ENCODE measurements around the gene RTL10.

Gene RTL10

DNA sequence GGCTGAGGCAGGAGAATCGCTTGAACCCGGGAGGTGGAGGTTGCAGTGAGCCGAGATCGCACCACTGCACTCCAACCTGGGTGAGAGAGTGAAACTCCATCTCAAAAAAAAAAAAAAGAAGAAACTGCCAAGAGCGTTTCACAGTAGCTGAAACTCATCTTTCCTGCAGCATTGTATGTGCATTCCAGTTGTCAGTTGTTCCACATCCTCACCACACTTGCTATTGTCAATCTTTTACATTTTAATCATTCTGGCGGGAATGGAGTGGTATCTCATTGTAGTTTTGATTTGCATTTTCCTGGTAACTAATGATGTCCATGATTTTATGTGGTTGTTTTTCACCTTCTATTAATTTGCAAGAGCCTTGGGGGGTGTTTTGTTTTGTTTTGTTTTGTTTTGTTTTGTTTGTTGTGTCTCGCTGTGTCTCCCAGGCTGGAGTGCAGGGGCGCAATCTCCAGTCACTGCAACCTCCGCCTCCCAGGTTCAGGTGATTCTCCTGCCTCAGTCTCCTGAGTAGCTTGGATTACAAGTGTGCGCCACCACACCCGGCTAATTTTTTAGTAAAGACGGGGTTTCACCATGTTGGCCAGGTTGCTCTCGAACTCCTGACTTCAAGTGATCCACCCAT, 8.1 kb upstream of the RTL10 start:
- DNase-seq (ENCODE audit: low spot score), result no peak

GRCh38 chr22:19859861-19860510, 5.3 kb upstream of the RTL10 start:
- no peak for DNase-seq (ENCODE audit: low spot score)

DNA sequence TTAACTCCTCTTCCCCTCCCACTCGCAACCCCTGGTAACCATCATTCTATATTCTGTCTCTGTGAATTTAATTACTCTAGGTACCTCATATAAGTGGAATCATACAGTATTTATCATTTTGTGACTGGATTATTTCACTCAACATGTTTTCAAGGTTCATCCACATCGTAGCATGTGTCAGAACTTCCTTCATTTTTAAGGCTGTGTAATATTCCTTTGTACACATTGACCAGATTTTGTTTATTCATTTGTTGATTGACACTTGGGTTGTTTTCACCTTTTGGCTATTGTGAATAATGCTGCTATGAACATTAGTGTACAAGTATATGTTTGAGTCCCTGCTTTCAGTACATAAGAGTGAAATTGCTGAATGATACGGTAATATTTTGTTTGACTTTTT, 2.7 kb upstream of the RTL10 start:
- DNase-seq (ENCODE audit: low spot score), result no peak

DNA sequence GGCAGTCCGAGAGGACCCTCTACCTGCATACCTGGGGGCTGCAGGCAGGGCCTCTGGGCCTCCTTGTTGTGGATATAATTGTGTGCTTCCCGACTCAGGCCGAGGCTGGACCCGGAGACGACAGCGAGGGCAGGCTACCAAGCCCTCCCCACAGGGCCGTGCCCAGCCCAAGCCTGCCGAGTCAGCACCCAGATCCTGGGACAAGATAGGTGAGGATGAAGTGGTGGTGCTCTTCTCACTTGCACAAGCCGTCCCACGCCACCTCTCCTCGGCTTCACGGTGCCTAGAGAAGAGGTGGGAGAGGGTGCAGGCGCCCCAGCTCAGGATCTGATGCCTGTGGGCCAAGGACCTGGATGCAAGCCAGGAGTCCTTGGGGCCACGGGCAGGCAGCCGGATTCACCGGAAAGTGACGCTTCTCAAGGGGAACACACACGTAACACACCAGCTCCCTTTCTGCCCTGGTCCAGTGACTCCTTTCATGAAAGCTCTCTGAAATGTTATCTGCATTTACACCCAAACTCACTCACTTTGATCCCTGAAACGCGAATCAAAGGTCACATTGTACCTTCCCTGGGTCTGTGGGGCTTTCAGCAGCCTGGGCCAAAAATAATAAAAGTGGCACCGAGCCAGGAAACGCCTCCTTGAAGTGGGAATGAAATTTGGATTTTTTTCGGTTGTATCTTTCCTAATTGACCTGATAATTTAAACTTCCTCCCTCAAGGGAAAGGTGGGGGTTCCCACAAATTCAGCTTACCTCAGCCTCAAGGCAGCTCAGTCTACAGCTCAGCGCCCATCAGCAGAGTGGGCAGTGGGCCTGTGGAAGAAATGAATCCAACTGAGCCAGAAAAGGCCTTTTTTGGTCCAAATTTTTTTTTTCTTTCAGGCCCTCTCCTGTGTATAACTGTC, 1.1 kb upstream of the RTL10 start:
- peak; percentile 30 for DNase-seq (ENCODE audit: low spot score)

GRCh38 chr22:19853879-19854777, 546 bp downstream of the RTL10 start:
- DNase-seq (ENCODE audit: low spot score), result peak; percentile 21

- no peak for DNase-seq (ENCODE audit: low spot score)
Measured at GRCh38 chr22:19853058-19853878, 1.4 kb downstream of the RTL10 start.

- no peak for DNase-seq (ENCODE audit: low spot score)
Measured at GRCh38 chr22:19852177-19852781, 2.4 kb downstream of the RTL10 start.

DNA sequence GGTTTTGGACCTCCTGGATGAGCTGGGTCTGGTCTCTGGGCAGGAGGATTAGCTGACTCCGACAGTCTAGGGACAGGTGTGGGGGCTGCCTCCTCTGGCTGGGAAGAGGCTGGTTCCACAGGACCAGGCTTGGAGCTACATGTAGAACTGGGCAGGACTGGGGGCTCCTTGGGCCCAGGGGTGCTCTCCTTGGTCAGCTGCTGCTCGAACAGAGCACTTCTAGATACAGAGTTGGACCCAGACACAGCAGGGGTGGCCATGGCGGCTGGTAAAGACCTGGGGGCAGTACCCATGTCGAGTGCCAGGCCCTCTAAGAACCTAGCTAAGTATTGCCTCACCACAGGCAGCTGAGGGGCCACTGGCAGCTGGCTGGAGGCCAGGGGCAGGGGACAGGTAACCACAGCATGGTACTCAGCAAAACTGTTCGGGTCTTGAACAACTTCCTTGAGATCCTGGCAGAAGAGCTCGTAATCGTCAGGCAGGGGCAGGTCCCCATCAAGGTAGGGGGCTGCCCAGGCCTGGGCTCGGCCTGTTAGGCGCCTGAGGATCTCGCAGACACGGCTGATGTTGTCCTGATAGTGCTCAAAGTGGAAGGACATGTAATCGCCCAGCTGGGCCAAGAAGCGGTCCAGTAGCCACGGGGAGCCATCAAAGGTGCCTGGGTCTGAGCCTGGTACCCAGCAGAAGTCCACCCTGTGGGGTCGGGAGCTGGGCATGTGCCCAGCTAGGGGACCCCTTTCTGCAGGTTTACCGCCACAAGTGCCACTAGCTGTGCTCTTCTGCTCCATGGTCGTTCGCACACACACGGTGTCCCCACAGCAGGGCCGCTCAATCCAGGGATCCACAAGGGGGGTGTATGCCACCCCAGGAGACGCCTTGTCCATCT, 3.1 kb downstream of the RTL10 start:
- no peak for DNase-seq (ENCODE audit: low spot score)

- DNase-seq (ENCODE audit: low spot score), result no peak
Measured at GRCh38 chr22:19850763-19851109, 3.9 kb downstream of the RTL10 start.

- no peak for DNase-seq (ENCODE audit: low spot score)
Measured at GRCh38 chr22:19849835-19850762, 4.6 kb downstream of the RTL10 start.

GRCh38 chr22:19848298-19849224, 6.1 kb downstream of the RTL10 start:
- no peak for DNase-seq (ENCODE audit: low spot score)

DNA sequence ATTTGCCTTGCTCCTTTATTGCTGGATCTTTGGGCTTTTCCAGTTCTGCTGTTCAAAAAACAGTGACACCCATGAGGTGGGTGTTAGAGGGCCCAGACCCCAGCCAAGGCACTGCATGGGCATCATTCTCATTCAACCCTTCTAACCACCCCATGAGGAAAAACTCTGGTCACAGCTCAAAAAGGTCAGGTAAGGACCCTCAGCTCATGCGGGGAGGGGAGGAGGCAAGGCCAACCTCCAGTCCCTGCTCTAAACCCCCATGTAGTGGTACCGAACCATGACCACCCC, 7.4 kb downstream of the RTL10 start:
- DNase-seq (ENCODE audit: low spot score), result no peak

DNA sequence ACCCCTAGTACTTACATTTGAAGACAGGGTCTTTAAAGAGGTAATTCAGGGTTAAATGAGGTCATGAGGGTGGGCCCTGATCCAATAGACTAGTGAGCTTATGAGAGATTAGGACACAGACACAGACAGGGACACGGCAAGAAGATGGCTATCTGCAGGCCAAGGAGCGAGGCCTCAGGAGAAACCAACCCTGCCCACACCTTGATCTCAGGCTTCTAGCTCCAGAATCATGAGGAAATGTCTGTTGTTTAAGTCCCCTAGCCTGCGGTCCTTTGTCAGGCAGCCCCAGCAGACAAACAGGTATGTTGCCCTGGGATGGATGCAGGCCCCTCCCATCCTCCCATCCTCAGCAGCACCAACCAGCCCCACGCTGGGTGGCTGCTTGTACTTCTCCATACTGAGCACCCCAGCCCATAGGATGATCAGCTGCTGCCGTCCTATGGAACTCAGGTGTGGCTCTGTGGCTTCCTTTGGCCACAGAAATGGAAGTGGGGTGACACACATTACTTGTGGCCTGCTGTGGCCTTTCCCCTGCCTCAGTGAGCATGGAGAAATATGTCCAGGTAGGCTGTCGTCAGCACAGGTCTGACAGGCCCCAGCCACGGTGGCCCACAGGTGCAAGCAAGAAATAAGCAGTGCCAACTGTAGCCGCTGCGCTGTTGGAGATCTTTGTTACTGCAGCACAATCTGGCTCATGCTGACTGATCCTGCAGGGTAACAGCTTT, 7.9 kb downstream of the RTL10 start:
- DNase-seq (ENCODE audit: low spot score), result no peak

DNA sequence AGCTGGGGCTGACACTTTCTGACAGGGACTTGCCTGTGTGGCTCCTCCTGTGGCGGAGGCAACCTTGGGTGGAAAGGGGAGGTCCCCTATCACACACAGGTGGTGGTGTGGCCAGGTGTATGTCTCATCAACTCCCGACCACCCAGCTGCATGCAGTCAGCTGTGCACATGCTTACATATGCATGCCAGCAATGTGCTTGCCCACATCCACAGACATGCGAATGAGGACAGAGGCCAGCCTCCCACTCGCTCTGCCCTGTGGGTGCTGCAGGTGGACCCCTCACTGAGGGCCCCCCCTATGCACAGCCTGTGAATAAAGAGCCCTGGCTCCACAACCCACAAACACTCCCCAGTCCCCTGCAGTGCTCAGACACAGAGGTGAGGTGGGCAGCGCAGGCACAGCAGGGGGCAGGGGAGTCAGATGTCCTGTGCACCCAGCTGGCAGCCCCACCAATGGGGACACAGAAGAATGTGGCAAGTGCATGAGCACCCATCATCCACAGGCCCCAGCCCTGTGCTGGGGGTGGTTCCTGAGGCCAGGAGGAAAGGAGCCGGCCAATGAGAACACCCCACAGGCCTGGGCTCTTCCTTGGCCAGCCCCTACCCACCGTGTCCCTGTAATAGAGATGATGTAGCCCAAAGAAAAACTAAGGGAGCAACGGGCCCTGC, 9.5 kb downstream of the RTL10 start:
- DNase-seq (ENCODE audit: low spot score), result no peak

GRCh38 chr22:19844377-19845053, 10.2 kb downstream of the RTL10 start:
- DNase-seq (ENCODE audit: low spot score), result no peak

- DNase-seq (ENCODE audit: low spot score), result no peak
Measured at GRCh38 chr22:19843857-19844376, 10.8 kb downstream of the RTL10 start.
